A673 (cell line): ENCODE results near the gene HES1.

Experiments used
- EZH2 ChIP-seq: fragments of 200-600 bp; sonication (generic); IDR thresholded peaks from 2 replicates; pipeline ENCODE4 v1.6.1; 2017; ENCODE audit warnings: borderline replicate concordance, low read depth, mild to moderate bottlenecking, mixed read lengths, antibody characterized with exemption, low read length; ENCODE audit not compliant: poor library complexity, severe bottlenecking
- TF ChIP-seq, protein P1 (sequence below): fragments of 300-800, 200-600 bp; sonication (generic); conservative IDR thresholded peaks from 2 replicates; pipeline ENCODE4 v1.5.1; 2017; ENCODE audit warnings: low read depth, mild to moderate bottlenecking, antibody characterized with exemption, low read length, moderate library complexity, mixed read lengths

DNA sequence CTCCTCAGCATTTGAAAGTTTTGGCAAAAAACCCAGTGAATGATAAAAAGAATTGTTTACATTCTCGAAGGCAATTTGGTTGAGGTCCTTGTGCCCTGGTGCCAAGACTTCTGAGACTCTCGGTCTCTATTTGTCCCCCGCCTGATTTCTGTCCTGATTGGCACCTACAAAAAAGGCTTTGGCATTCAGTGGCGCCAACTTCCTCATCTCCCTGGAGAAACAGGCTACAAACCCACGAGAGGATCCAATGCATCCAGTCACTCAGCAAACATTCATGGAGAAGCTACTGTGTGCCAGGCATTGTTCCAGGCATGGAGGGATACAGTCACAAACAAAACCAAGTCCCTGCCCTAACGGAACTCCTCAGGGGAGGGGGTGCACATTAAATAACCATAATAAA, 42.7 kb downstream of the HES1 start:
- TF ChIP-seq, protein P1, sequence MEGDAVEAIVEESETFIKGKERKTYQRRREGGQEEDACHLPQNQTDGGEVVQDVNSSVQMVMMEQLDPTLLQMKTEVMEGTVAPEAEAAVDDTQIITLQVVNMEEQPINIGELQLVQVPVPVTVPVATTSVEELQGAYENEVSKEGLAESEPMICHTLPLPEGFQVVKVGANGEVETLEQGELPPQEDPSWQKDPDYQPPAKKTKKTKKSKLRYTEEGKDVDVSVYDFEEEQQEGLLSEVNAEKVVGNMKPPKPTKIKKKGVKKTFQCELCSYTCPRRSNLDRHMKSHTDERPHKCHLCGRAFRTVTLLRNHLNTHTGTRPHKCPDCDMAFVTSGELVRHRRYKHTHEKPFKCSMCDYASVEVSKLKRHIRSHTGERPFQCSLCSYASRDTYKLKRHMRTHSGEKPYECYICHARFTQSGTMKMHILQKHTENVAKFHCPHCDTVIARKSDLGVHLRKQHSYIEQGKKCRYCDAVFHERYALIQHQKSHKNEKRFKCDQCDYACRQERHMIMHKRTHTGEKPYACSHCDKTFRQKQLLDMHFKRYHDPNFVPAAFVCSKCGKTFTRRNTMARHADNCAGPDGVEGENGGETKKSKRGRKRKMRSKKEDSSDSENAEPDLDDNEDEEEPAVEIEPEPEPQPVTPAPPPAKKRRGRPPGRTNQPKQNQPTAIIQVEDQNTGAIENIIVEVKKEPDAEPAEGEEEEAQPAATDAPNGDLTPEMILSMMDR: no peak
- no peak for TF ChIP-seq EZH2
